IMR-90 (cell line): ENCODE results near the gene WDR54. TPM values are rescaled to one million over a fixed set of nuclear protein-coding genes. Genes with fewer than 3 reads are reported as not detected.
"Not testable (repeated sequence)": the region's sequence is repeated elsewhere in the genome, so short reads cannot be mapped to it uniquely, and the experiment has no call there.

Source experiments
- ATAC-seq: fragments of 200-7000 bp; cut with Tn5 transposase; 2 replicates; pipeline ENCODE4 v1.9.1; 2020; ENCODE audit warnings: low read depth, mild to moderate bottlenecking, moderate library complexity
- BruUV-seq: library from RNA; stranded (reverse); fragments of 400-500 nt; replicated peaks from 2 replicates; lab custom pipeline; 2021; lab: Mats Ljungman, UMichigan
- CTCF ChIA-PET: fragments of 300-600 bp; formaldehyde crosslinking; extraction: SDS; loops from one replicate; lab custom pipeline; 2021; ENCODE audit warnings: antibody characterized with exemption; lab: Yijun Ruan, JAX
- POLR2A ChIA-PET: fragments of 300-600 bp; sonication (Branson Sonifier 250); formaldehyde crosslinking; loops from one replicate; lab custom pipeline; 2022; ENCODE audit warnings: antibody characterized with exemption; ENCODE audit not compliant: unreplicated experiment; lab: Charles Lee
- DNase-seq: peaks from one replicate; pipeline ENCODE4 v3.0.0; 2013
- H2AFZ ChIP-seq: replicated peaks from 2 replicates; pipeline ENCODE3; 2013; ENCODE audit warnings: low read length, mild to moderate bottlenecking; ENCODE audit not compliant: poor library complexity
- H2AK5ac ChIP-seq: 2 replicates; pipeline ENCODE4 v1.6.1; 2013; ENCODE audit warnings: low read depth, low read length, inconsistent platforms
- H2AK9ac ChIP-seq: replicated peaks from 2 replicates; pipeline ENCODE3; 2013; ENCODE audit warnings: mild to moderate bottlenecking, low read depth, low read length, moderate library complexity; ENCODE audit not compliant: poor library complexity
- H2BK120ac ChIP-seq: 2 replicates; pipeline ENCODE4 v1.6.1; 2013; ENCODE audit warnings: low read depth, low read length, inconsistent platforms
- H2BK15ac ChIP-seq: 3 replicates; pipeline ENCODE4 v1.6.1; 2013; ENCODE audit warnings: low read depth, low read length, inconsistent platforms
- H2BK20ac ChIP-seq: 2 replicates; pipeline ENCODE4 v1.6.1; 2013; ENCODE audit warnings: low read depth, mild to moderate bottlenecking, inconsistent platforms, low read length, moderate library complexity
- H2BK5ac ChIP-seq: 2 replicates; pipeline ENCODE4 v1.6.1; 2013; ENCODE audit warnings: mild to moderate bottlenecking, low read depth, low read length, inconsistent platforms; ENCODE audit not compliant: poor library complexity, severe bottlenecking
- H3K14ac ChIP-seq: replicated peaks from 2 replicates; pipeline ENCODE4 v1.6.1; 2013; ENCODE audit warnings: low read depth, low read length, inconsistent platforms
- H3K18ac ChIP-seq: 2 replicates; pipeline ENCODE4 v1.6.1; 2013; ENCODE audit warnings: low read depth, low read length, control low read depth
- H3K23ac ChIP-seq: 2 replicates; pipeline ENCODE4 v1.6.1; 2013; ENCODE audit warnings: low read depth, low read length, inconsistent platforms
- H3K27ac ChIP-seq: 2 replicates; pipeline ENCODE4 v1.5.1; 2013; ENCODE audit warnings: mild to moderate bottlenecking, control low read depth, low read length; ENCODE audit not compliant: insufficient read depth
- H3K27me3 ChIP-seq: 2 replicates; pipeline ENCODE4 v1.6.1; 2013; ENCODE audit warnings: low read length; ENCODE audit not compliant: control insufficient read depth, insufficient read depth
- H3K36me3 ChIP-seq: 2 replicates; pipeline ENCODE4 v1.6.1; 2013; ENCODE audit warnings: low read length, mixed read lengths; ENCODE audit not compliant: control insufficient read depth, insufficient read depth
- H3K4ac ChIP-seq: 2 replicates; pipeline ENCODE4 v1.6.1; 2013; ENCODE audit warnings: low read depth, low read length, inconsistent platforms
- H3K4me1 ChIP-seq: 2 replicates; pipeline ENCODE4 v1.6.1; 2013; ENCODE audit warnings: low read length, mixed read lengths; ENCODE audit not compliant: control insufficient read depth, insufficient read depth
- H3K4me2 ChIP-seq: 2 replicates; pipeline ENCODE4 v1.6.1; 2013; ENCODE audit warnings: low read depth, mild to moderate bottlenecking, control low read depth, low read length, moderate library complexity
- H3K4me3 ChIP-seq: 2 replicates; pipeline ENCODE4 v1.5.1; 2013; ENCODE audit warnings: low read depth, mild to moderate bottlenecking, control low read depth, low read length, moderate library complexity; ENCODE audit not compliant: insufficient read depth
- H3K56ac ChIP-seq: 2 replicates; pipeline ENCODE4 v1.6.1; 2013; ENCODE audit warnings: low read length, inconsistent platforms; ENCODE audit not compliant: insufficient read depth; ENCODE audit errors: extremely low read depth
- H3K79me1 ChIP-seq, 2 experiments: 2 replicates each; pipeline ENCODE4 v1.6.1; 2013; ENCODE audit warnings: low read length in 2 of 2, inconsistent platforms in 1 of 2, low read depth in 1 of 2
- H3K9ac ChIP-seq: 2 replicates; pipeline ENCODE4 v1.6.1; 2013; ENCODE audit warnings: low read depth, low read length, control low read depth
- H3K9me1 ChIP-seq: 2 replicates; pipeline ENCODE4 v1.6.1; 2013; ENCODE audit warnings: low read length, inconsistent platforms; ENCODE audit not compliant: insufficient read depth
- H3K9me3 ChIP-seq: 2 replicates; pipeline ENCODE4 v1.6.1; 2013; ENCODE audit warnings: low read length; ENCODE audit not compliant: control insufficient read depth, insufficient read depth
- H4K20me1 ChIP-seq: 2 replicates; pipeline ENCODE4 v1.6.1; 2013; ENCODE audit warnings: low read length, inconsistent platforms; ENCODE audit not compliant: insufficient read depth
- H4K5ac ChIP-seq: 2 replicates; pipeline ENCODE4 v1.6.1; 2013; ENCODE audit warnings: mild to moderate bottlenecking, low read depth, low read length, control low read depth
- H4K8ac ChIP-seq, 2 experiments: 2 replicates each; pipeline ENCODE4 v1.6.1; 2013; ENCODE audit warnings: low read depth in 2 of 2, low read length in 2 of 2, control low read depth in 1 of 2, inconsistent platforms in 1 of 2
- H4K91ac ChIP-seq: 2 replicates; pipeline ENCODE4 v1.6.1; 2013; ENCODE audit warnings: low read depth, low read length, inconsistent platforms; ENCODE audit not compliant: insufficient read depth
- WGBS, 2 experiments: methylation state at CpG; one replicate each; pipeline versions ENCODE4 v1.1.5 to v1.1.7; 2013; ENCODE audit warnings: missing lambda C conversion rate in 2 of 2; ENCODE audit not compliant: insufficient read length in 1 of 2; ENCODE audit errors: extremely low coverage in 2 of 2; 5-methylcytosine and 5-hydroxymethylcytosine counted together
- dilution Hi-C: fragments of 300-500 bp; cut with HindIII; formaldehyde crosslinking; loops from one replicate; pipeline ENCODE4 v1.14.3; 2018; ENCODE audit warnings: low sequenced_read_pairs; ENCODE audit not compliant: unreplicated experiment
- in situ Hi-C: fragments of 300-500 bp; cut with MboI; formaldehyde crosslinking; loops from 3 replicates; pipeline ENCODE4 v1.14.3; 2019; ENCODE audit warnings: low sequenced_read_pairs, inconsistent platforms, mixed read lengths
- intact Hi-C: fragments of 100-400 bp; cut with micrococcal nuclease; formaldehyde crosslinking; loops from 2 replicates; pipeline ENCODE4 v1.10.0; 2022
- polyA plus RNA-seq, 3 experiments: library from polyadenylated mRNA; depleted of rRNA; stranded (reverse); fragments of >200 nt; gene quantifications; 2 replicates each; pipeline ENCODE4 v1.2.3, GENCODE V29; 2012; ENCODE audit warnings: low replicate concordance in 1 of 3
- total RNA-seq: library from RNA; depleted of rRNA; stranded (reverse); fragments of >200 nt; gene quantifications from 2 replicates; pipeline ENCODE4 v1.2.3, GENCODE V29; 2012

Gene WDR54
- total and polyA plus RNA-seq, 2 of the 4 experiments (the other 2 are of a cell fraction), result 47.9 to 57.2 TPM

- H3K56ac ChIP-seq, H2BK120ac ChIP-seq, H3K9me3 ChIP-seq, H2AFZ ChIP-seq, H2BK5ac ChIP-seq, H3K27ac ChIP-seq, POLR2A ChIA-PET, H4K91ac ChIP-seq, BruUV-seq, dilution Hi-C loops, H3K4me3 ChIP-seq, H2BK20ac ChIP-seq, in situ Hi-C loops, H3K14ac ChIP-seq, H3K9me1 ChIP-seq, H3K27me3 ChIP-seq, H3K18ac ChIP-seq, ATAC-seq, H2BK15ac ChIP-seq, intact Hi-C loops, H4K20me1 ChIP-seq, CTCF ChIA-PET, DNase-seq: not testable (repeated sequence)
- peak overlapping the region; percentile 43; the same call in 1 of the 2 replicates for H3K4ac ChIP-seq
- H2AK9ac ChIP-seq, result peak overlapping the region; percentile 44
- H3K4me2 ChIP-seq, result peak overlapping the region; percentile 31; the same call in 1 of the 2 replicates
- 93% methylated on average over 9 of the region's 13 CpGs; no CpG with 5 or more reads in 1 of the 2 experiments for WGBS, 2 experiments
- peaks cover 13% of the 10 kb centered on the region for H3K4me1 ChIP-seq
- H3K23ac ChIP-seq, result peak overlapping the region; percentile 12; the same call in 1 of the 2 replicates
- H4K5ac ChIP-seq, result peak overlapping the region; percentile 11; the same call in 1 of the 2 replicates
- peak overlapping the region in 1 of 2 experiments; percentile 95; a peak in 1 of 4 replicates for H4K8ac ChIP-seq
- H3K9ac ChIP-seq, result 0 out of 2 replicates have a peak overlapping the region, but pooled peaks have one; percentile 13
- peak overlapping the region; percentile 62; the same call in 1 of the 2 replicates for H2AK5ac ChIP-seq
- H3K79me1 ChIP-seq, result peaks cover 18 to 60% of the 10 kb centered on the region in 2 experiments
- peaks cover 21% of the 10 kb centered on the region for H3K36me3 ChIP-seq
These were observed 38.1 kb downstream of the WDR54 start for GRCh38 chr2:74459503-74460118.

GRCh38 chr2:74460187-74460586, 38.7 kb downstream of the WDR54 start:
- H3K4me2 ChIP-seq, H2AFZ ChIP-seq, intact Hi-C loops, H3K4me3 ChIP-seq, H2BK20ac ChIP-seq, DNase-seq, H3K4ac ChIP-seq, H3K9me3 ChIP-seq, H4K91ac ChIP-seq, H3K27me3 ChIP-seq, H2AK5ac ChIP-seq, H4K8ac ChIP-seq, H3K23ac ChIP-seq, H4K5ac ChIP-seq, H2AK9ac ChIP-seq, H2BK5ac ChIP-seq, in situ Hi-C loops, H3K27ac ChIP-seq, H2BK120ac ChIP-seq, H4K20me1 ChIP-seq, POLR2A ChIA-PET, H2BK15ac ChIP-seq, H3K14ac ChIP-seq, dilution Hi-C loops, ATAC-seq, H3K9ac ChIP-seq, H3K9me1 ChIP-seq, CTCF ChIA-PET, H3K18ac ChIP-seq, H3K56ac ChIP-seq: not testable (repeated sequence)
- H3K79me1 ChIP-seq, result peaks cover 18 to 61% of the 10 kb centered on the region in 2 experiments
- 90% methylated on average over 2 of the region's 10 CpGs; no CpG with 5 or more reads in 1 of the 2 experiments for WGBS, 2 experiments
- H3K36me3 ChIP-seq, result peaks cover 21% of the 10 kb centered on the region
- TSS peak; percentile 79 for BruUV-seq
- peaks cover 13% of the 10 kb centered on the region for H3K4me1 ChIP-seq
